Smooth muscle cell (in vitro differentiated cells): ENCODE measurements around the gene GPR37. TPM values are rescaled to one million over a fixed set of nuclear protein-coding genes. Genes with fewer than 3 reads are reported as not detected.
A peak's percentile ranks its signal among the peaks of the same experiment; 100 is the strongest.

Experiments used
- DNase-seq: peaks from one replicate; lab custom pipeline; 2025; ENCODE audit not compliant: unreplicated experiment; lab: John Stamatoyannopoulos, UW
- H2AFZ ChIP-seq: fragments of 200-600 bp; sonication (generic); 2 replicates; pipeline ENCODE4 v1.6.0; 2016; ENCODE audit warnings: antibody characterized with exemption, low read depth, mild to moderate bottlenecking
- H3F3A ChIP-seq: fragments of 200-600 bp; sonication (generic); 2 replicates; pipeline ENCODE4 v1.6.0; 2017; ENCODE audit warnings: antibody characterized with exemption, low read depth
- H3K27ac ChIP-seq: fragments of 200-600 bp; sonication (generic); 2 replicates; pipeline ENCODE4 v1.5.1; 2016; ENCODE audit warnings: low read depth, mild to moderate bottlenecking
- H3K27me3 ChIP-seq: fragments of 200-600 bp; sonication (generic); 2 replicates; pipeline ENCODE4 v1.6.1; 2016; ENCODE audit warnings: low read depth, mild to moderate bottlenecking
- H3K36me3 ChIP-seq: fragments of 200-600 bp; sonication (generic); 2 replicates; pipeline ENCODE4 v1.5.1; 2016; ENCODE audit warnings: low read depth
- H3K4me1 ChIP-seq: fragments of 200-600 bp; sonication (generic); 2 replicates; pipeline ENCODE4 v1.5.1; 2016; ENCODE audit warnings: low read depth
- H3K4me2 ChIP-seq: fragments of 200-600 bp; sonication (generic); 2 replicates; pipeline ENCODE4 v1.6.0; 2016; ENCODE audit warnings: mild to moderate bottlenecking
- H3K4me3 ChIP-seq: fragments of 200-600 bp; sonication (generic); 2 replicates; pipeline ENCODE4 v1.5.1; 2016; ENCODE audit warnings: mild to moderate bottlenecking
- H3K79me2 ChIP-seq: fragments of 200-600 bp; sonication (generic); 2 replicates; pipeline ENCODE4 v1.6.0; 2016; ENCODE audit warnings: low read depth, mild to moderate bottlenecking
- H3K9ac ChIP-seq: fragments of 200-600 bp; sonication (generic); 2 replicates; pipeline ENCODE4 v1.6.0; 2016; ENCODE audit warnings: low read depth
- H3K9me3 ChIP-seq: fragments of 200-600 bp; sonication (generic); replicated peaks from 2 replicates; pipeline ENCODE4 v1.5.1; 2016; ENCODE audit warnings: low read depth
- H4K20me1 ChIP-seq: fragments of 200-600 bp; sonication (generic); 2 replicates; pipeline ENCODE4 v1.6.0; 2016; ENCODE audit warnings: low read depth
- WGBS: methylation state at CpG from one replicate; pipeline ENCODE4 v1.1.7; 2016; ENCODE audit warnings: low lambda C conversion rate; 5-methylcytosine and 5-hydroxymethylcytosine counted together
- polyA plus RNA-seq: library from polyadenylated mRNA; unstranded; fragments of >200 nt; fragmentation: Nextera tagmentation; extraction: Ambion mirVana; gene quantifications from 2 replicates; pipeline ENCODE4 v1.2.1, GENCODE V29; 2016
- total RNA-seq: library from RNA; depleted of rRNA; stranded (reverse); fragments of >200 nt; gene quantifications from 2 replicates; pipeline ENCODE4 v1.2.3, GENCODE V29; 2014
- TF ChIP-seq, protein P1 (sequence below): fragments of 200-600 bp; sonication (generic); IDR thresholded peaks from 2 replicates; pipeline ENCODE4 v1.5.1; 2017; ENCODE audit warnings: borderline replicate concordance, mild to moderate bottlenecking, antibody characterized with exemption; ENCODE audit not compliant: insufficient read depth, poor library complexity, severe bottlenecking

The GPR37 gene
- total and polyA plus RNA-seq, 2 experiments from 2014 or later = 0.38 to 1.3 TPM

GRCh38 chr7:124801330-124801895 lies 35.8 kb upstream of the GPR37 start:
- Histone ChIP-seq H3K79me2 (no peaks in the 10 kb centered on the region), H2AFZ (no peak overlapping the region), H3K27ac (no peak overlapping the region), H3K36me3 (no peaks in the 10 kb centered on the region), H3K4me1 (no peaks in the 10 kb centered on the region), H3F3A (no peaks in the 10 kb centered on the region), H3K4me2 (no peak overlapping the region), H3K9ac (no peak overlapping the region), H3K4me3 (no peak overlapping the region), H3K9me3 (no peaks in the 10 kb centered on the region), H3K27me3 (no peaks in the 10 kb centered on the region), H4K20me1 (no peaks in the 10 kb centered on the region)
- DNase-seq = no peak
- WGBS = 74% methylated on average over 1 of the region's 1 CpG
- TF ChIP-seq, protein P1, sequence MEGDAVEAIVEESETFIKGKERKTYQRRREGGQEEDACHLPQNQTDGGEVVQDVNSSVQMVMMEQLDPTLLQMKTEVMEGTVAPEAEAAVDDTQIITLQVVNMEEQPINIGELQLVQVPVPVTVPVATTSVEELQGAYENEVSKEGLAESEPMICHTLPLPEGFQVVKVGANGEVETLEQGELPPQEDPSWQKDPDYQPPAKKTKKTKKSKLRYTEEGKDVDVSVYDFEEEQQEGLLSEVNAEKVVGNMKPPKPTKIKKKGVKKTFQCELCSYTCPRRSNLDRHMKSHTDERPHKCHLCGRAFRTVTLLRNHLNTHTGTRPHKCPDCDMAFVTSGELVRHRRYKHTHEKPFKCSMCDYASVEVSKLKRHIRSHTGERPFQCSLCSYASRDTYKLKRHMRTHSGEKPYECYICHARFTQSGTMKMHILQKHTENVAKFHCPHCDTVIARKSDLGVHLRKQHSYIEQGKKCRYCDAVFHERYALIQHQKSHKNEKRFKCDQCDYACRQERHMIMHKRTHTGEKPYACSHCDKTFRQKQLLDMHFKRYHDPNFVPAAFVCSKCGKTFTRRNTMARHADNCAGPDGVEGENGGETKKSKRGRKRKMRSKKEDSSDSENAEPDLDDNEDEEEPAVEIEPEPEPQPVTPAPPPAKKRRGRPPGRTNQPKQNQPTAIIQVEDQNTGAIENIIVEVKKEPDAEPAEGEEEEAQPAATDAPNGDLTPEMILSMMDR = no peak

GRCh38 chr7:124800386-124800785 lies 34.8 kb upstream of the GPR37 start:
- no peak for DNase-seq
- no peak overlapping the region for H3K9ac ChIP-seq
- no peaks in the 10 kb centered on the region for H3K79me2 ChIP-seq
- no peaks in the 10 kb centered on the region for H3K9me3 ChIP-seq
- H3K27me3 ChIP-seq = no peaks in the 10 kb centered on the region
- no peak overlapping the region for H3K4me3 ChIP-seq
- TF ChIP-seq, protein P1 = no peak
- H3K4me2 ChIP-seq = no peak overlapping the region
- WGBS = 33% methylated on average over 2 of the region's 2 CpGs
- no peaks in the 10 kb centered on the region for H4K20me1 ChIP-seq
- H3K36me3 ChIP-seq = no peaks in the 10 kb centered on the region
- H3K4me1 ChIP-seq = no peaks in the 10 kb centered on the region
- peak overlapping the region; percentile 69 for H2AFZ ChIP-seq
- no peaks in the 10 kb centered on the region for H3F3A ChIP-seq
- no peak overlapping the region for H3K27ac ChIP-seq

- H3K36me3 ChIP-seq = no peaks in the 10 kb centered on the region
- no peaks in the 10 kb centered on the region for H3K27me3 ChIP-seq
- no peak for DNase-seq
- 94% methylated on average over 6 of the region's 6 CpGs for WGBS
- H3K9me3 ChIP-seq = no peaks in the 10 kb centered on the region
- no peak overlapping the region for H3K4me2 ChIP-seq
- H3K9ac ChIP-seq = no peak overlapping the region
- H3K4me1 ChIP-seq = no peaks in the 10 kb centered on the region
- no peak overlapping the region for H3K27ac ChIP-seq
- no peak overlapping the region for H2AFZ ChIP-seq
- no peaks in the 10 kb centered on the region for H3K79me2 ChIP-seq
- TF ChIP-seq, protein P1 = no peak
- no peaks in the 10 kb centered on the region for H4K20me1 ChIP-seq
- H3F3A ChIP-seq = no peaks in the 10 kb centered on the region
- H3K4me3 ChIP-seq = no peak overlapping the region
These were observed 33.9 kb upstream of the GPR37 start for GRCh38 chr7:124799448-124799847.

- no peaks in the 10 kb centered on the region for H3K4me1 ChIP-seq
- H2AFZ ChIP-seq = no peak overlapping the region
- H3K27me3 ChIP-seq = no peaks in the 10 kb centered on the region
- TF ChIP-seq, protein P1 = no peak
- no peaks in the 10 kb centered on the region for H3K9me3 ChIP-seq
- H3K9ac ChIP-seq = no peak overlapping the region
- H3F3A ChIP-seq = no peaks in the 10 kb centered on the region
- no peaks in the 10 kb centered on the region for H3K79me2 ChIP-seq
- no peak overlapping the region for H3K4me3 ChIP-seq
- H3K27ac ChIP-seq = peak overlapping the region; percentile 37
- WGBS = 25% methylated on average over 2 of the region's 2 CpGs
- H4K20me1 ChIP-seq = no peaks in the 10 kb centered on the region
- no peaks in the 10 kb centered on the region for H3K36me3 ChIP-seq
- no peak for DNase-seq
- H3K4me2 ChIP-seq = no peak overlapping the region
These were observed 31.2 kb upstream of the GPR37 start for GRCh38 chr7:124796771-124797170.
